D721Med (cell line): ENCODE data around the gene CXorf51B.
"Not testable (repeated sequence)": the region's sequence is repeated elsewhere in the genome, so short reads cannot be mapped to it uniquely, and the experiment has no call there.

Source experiments
- DNase-seq: peaks from one replicate; pipeline ENCODE4 v3.0.0; 2011; ENCODE audit warnings: low spot score; ENCODE audit not compliant: insufficient read length
- FAIRE-seq: peaks from 2 replicates; lab custom pipeline; 2011; peaks lifted over from hg19 to GRCh38; lab: Jason Lieb, UNC
- CTCF ChIP-seq: IDR thresholded peaks from 2 replicates; pipeline ENCODE4 v1.5.1; 2012; ENCODE audit warnings: mild to moderate bottlenecking, control low read depth; ENCODE audit not compliant: insufficient read depth; ENCODE audit errors: missing control alignments

The CXorf51B gene

GRCh38 chrX:146809471-146809870 lies at the start of gene CXorf51B:
TSS of gene CXorf51B (plus strand) at chrX:146809771. CDS start at chrX:146809792, 21 bp downstream.
- not testable (repeated sequence) for DNase-seq, FAIRE-seq

- not testable (repeated sequence) for FAIRE-seq, DNase-seq
Observed at GRCh38 chrX:146814644-146815043, 5.1 kb downstream of the CXorf51B start, which contains the start of gene CXorf51A. TSS of gene CXorf51A (minus strand) at chrX:146814744. CDS start at chrX:146814723, 21 bp downstream.

- FAIRE-seq (no peak), DNase-seq (no peak)
- TF ChIP-seq CTCF: no peak
Observed at GRCh38 chrX:146831994-146832393, 22.4 kb downstream of the CXorf51B start.

DNA sequence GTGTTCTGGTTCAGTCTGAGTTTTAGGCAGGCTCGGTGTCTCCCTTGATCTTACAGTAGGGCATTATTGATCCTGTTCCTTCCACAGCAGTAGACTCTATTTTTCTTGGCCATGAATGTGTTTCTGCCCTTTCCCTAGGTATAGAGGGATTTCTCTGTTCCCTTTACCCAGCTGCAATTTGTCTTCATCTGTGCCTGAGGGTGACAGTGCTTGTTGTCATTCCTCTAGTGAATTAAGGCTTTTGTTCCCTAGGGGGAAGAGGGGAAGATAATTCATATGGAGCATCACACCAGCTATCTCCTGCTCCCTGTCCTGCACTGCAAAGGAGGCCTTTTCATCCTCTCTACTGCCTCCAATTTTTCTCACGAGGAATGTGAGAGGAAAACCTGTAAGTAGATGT lies 44.7 kb downstream of the CXorf51B start:
- no peak for TF ChIP-seq CTCF
- FAIRE-seq (no peak), DNase-seq (no peak)
